A673 (cell line): ENCODE data around the gene DOCK1.

Source experiments
- EZH2 ChIP-seq: fragments of 200-600 bp; sonication (generic); IDR thresholded peaks from 2 replicates; pipeline ENCODE4 v1.6.1; 2017; ENCODE audit warnings: borderline replicate concordance, low read depth, mild to moderate bottlenecking, mixed read lengths, antibody characterized with exemption, low read length; ENCODE audit not compliant: poor library complexity, severe bottlenecking
- TF ChIP-seq, protein P1 (sequence below): fragments of 300-800, 200-600 bp; sonication (generic); conservative IDR thresholded peaks from 2 replicates; pipeline ENCODE4 v1.5.1; 2017; ENCODE audit warnings: low read depth, mild to moderate bottlenecking, antibody characterized with exemption, low read length, moderate library complexity, mixed read lengths

DNA sequence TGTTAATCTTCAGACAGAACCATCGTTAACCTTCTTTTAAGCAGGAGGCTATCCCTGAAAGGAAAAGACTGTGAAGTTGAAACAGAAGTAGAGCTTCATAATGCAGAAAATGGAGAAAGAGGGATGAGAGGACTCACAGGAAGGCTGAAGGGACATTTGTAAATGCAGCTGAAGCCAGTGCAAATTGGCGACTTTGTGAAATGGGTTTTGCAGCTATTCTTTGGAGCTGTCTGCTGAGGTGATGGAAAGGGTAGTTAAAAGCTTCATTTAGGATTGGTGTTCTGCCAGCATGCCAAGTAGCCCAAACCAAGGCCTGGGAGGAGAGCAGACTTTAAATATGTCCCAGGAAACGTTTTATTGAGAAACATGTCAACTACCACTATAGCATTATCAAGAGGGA, 168.4 kb downstream of the DOCK1 start:
- TF ChIP-seq, protein P1, sequence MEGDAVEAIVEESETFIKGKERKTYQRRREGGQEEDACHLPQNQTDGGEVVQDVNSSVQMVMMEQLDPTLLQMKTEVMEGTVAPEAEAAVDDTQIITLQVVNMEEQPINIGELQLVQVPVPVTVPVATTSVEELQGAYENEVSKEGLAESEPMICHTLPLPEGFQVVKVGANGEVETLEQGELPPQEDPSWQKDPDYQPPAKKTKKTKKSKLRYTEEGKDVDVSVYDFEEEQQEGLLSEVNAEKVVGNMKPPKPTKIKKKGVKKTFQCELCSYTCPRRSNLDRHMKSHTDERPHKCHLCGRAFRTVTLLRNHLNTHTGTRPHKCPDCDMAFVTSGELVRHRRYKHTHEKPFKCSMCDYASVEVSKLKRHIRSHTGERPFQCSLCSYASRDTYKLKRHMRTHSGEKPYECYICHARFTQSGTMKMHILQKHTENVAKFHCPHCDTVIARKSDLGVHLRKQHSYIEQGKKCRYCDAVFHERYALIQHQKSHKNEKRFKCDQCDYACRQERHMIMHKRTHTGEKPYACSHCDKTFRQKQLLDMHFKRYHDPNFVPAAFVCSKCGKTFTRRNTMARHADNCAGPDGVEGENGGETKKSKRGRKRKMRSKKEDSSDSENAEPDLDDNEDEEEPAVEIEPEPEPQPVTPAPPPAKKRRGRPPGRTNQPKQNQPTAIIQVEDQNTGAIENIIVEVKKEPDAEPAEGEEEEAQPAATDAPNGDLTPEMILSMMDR = no peak
- no peak for TF ChIP-seq EZH2
